ENCODE results near the gene RAPGEF5. TPM values are rescaled to one million over a fixed set of nuclear protein-coding genes. Genes with fewer than 3 reads are reported as not detected.

Gene RAPGEF5
- total RNA-seq, 2 experiments from 2014 or later = 0.42 to 0.63 TPM

DNA sequence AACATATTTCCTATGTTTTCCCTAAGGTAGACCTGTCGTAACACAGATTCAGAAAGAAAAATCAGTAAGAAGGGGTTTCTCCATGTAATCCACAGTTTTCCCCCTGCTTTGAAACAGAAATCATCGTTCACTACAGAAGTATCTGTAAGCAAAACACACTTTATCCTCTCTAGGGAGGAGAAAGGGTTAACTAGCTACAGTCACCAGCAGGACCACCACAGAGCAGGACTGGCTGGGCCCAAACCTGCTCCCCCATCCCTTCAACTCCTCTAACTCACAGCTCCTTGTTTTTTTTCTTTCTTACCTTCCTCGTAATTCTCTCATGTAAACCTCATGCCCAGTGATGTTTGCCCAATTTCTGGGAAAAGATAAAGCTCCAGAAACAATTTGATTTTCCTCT, 167.7 kb downstream of the RAPGEF5 start:
- Mint-ChIP-seq H3K36me3 (ENCODE audit: low read depth) (no peaks in the 10 kb centered on the region), H3K4me3 (no peak overlapping the region), H3K9me3 (ENCODE audit: insufficient read depth) (no peaks in the 10 kb centered on the region), H3K27me3 (ENCODE audit: low read depth) (peaks cover 7% of the 10 kb centered on the region), H3K4me1 (ENCODE audit: low read depth) (no peaks in the 10 kb centered on the region), H3K27ac (no peak overlapping the region)
- ChIA-PET POLR2A (no interaction called here), CTCF (no interaction called here)
- DNase-seq (no peak), ATAC-seq (no peak)

DNA sequence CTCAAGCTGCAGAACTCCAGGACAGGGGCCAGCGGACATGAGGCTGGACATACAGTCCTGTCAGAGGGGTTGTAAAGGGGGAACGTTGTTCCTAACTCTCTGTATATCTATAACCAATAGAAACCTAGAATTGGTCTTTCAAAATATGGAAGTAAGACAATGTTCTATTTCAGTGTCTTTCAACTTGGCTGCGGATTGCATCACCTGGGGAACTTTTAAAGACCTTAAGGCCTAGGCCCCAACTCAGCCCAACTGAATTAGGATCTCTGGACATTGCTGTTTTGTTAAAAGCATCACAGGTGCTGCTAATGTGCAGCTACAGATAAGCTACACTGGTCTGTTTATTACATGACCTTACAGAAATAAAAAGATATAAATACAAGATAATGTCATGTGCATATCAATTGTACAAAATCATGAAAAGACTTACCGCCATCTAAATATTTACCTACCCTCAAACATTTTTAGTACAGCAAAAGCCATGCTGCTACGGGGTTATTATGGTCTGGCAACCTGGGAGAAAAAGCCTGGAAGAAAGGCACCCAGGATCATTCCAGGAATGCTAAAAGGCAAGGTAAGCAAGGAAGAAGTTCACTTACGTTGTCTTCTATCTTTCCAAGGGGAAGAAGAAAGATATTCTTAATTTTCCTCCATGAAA, 169.1 kb downstream of the RAPGEF5 start:
- POLR2A ChIA-PET = no interaction called here
- H3K36me3 Mint-ChIP-seq (ENCODE audit: low read depth) = no peaks in the 10 kb centered on the region
- peaks cover 7% of the 10 kb centered on the region for H3K4me1 Mint-ChIP-seq (ENCODE audit: low read depth)
- CTCF ChIA-PET = no interaction called here
- DNase-seq = no peak
- H3K27ac Mint-ChIP-seq = no peak overlapping the region
- peaks cover 9% of the 10 kb centered on the region for H3K27me3 Mint-ChIP-seq (ENCODE audit: low read depth)
- no peak for ATAC-seq
- no peaks in the 10 kb centered on the region for H3K9me3 Mint-ChIP-seq (ENCODE audit: insufficient read depth)
- H3K4me3 Mint-ChIP-seq = no peak overlapping the region

DNA sequence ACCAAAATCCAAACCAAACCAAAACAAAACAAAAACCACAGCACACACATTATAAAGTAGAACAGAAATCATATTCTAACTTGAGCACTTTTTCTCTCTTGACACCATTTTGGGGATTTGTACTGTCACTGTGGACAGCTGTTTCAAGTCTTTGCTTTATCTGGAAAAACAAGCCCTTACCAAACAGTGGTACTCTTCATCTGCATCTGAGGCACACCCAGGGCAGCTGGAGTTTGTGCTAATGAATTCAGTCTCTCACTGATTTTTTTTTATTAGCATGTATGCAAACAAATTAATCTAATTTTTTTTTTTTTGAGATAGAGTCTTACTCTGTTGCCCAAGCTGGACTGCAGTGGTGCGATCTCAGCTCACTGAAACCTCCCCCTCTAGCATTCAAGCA, 171.4 kb downstream of the RAPGEF5 start:
- Mint-ChIP-seq H3K9me3 (ENCODE audit: insufficient read depth) (no peaks in the 10 kb centered on the region), H3K27ac (no peak overlapping the region), H3K4me1 (ENCODE audit: low read depth) (peaks cover 13% of the 10 kb centered on the region), H3K36me3 (ENCODE audit: low read depth) (no peaks in the 10 kb centered on the region), H3K27me3 (ENCODE audit: low read depth) (peaks cover 19% of the 10 kb centered on the region), H3K4me3 (no peak overlapping the region)
- POLR2A ChIA-PET = no interaction called here
- DNase-seq = no peak
- ATAC-seq = no peak
- CTCF ChIA-PET = interaction anchor here (0.6 kb wide), 1 partner anchor 421 kb away, joined by 3 read pairs; no protein-coding TSS in a partner anchor

DNA sequence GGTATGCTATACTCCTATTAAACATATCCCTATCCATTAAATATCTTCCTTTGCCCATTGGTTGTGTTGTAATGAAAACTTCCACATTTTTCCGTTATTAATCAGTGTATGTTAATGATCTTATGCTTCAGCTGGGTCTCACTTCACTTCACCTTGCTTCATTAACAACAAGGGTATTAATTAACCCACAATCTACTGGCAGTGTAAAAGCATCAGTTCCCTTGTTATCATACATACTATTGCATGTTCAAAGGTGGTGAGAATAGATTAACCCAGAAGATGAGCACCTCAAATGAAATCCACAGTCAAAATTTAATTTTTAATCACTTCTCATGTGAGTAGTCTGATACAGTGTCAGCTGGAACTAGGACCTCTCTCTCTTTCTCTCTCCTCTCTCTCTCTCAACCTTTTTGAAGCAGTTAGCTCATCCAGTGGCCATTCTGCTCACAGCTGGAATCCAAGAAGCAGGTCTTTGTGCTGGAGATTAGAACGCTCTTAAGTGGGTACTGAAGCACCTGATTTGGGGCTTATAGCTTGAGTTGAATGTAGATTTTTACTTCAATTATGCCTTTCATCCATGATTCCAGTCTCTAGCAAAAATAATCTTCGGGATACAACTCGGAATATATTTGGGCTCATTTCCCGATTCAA, 172.3 kb downstream of the RAPGEF5 start:
- POLR2A ChIA-PET = no interaction called here
- no peak for DNase-seq
- CTCF ChIA-PET = no interaction called here
- Mint-ChIP-seq H3K27me3 (ENCODE audit: low read depth) (peaks cover 26% of the 10 kb centered on the region), H3K4me1 (ENCODE audit: low read depth) (peaks cover 13% of the 10 kb centered on the region), H3K9me3 (ENCODE audit: insufficient read depth) (no peaks in the 10 kb centered on the region), H3K27ac (no peak overlapping the region), H3K36me3 (ENCODE audit: low read depth) (no peaks in the 10 kb centered on the region), H3K4me3 (no peak overlapping the region)
- ATAC-seq = no peak

DNA sequence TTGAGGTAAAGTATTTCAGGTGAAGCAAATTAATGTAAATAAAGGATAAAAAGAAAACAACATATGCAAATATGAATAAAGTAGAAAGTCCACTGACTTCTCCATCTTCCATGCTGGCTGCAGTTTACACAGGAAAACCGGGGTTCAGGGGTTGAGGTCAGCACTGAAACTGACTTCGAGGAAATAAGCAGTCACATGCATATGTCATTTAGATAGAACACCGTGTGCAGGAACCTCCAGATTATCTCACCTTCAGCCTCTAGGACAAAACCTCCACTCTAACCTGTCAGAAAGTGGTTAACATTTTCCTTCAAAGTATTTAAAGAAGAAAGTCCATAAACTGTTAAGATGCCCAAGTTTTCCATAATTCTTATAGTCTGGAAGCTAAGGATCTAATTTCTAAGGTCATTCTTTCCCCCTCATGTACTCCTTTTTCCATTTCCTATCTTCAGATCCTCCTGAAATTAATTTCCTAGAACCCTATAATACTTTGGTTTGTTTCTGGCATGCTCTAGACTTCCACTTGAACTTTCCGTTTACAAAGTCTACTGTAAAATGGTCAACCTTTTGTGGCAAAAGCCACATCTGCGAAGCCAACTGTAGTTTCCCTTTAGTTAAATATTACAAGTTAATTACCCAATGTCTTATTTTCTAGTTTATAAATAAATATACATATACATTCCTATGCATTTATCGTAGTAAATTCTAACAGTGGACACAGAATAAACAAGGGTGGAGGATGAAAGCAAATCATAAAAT, 173.3 kb downstream of the RAPGEF5 start:
- H3K27ac Mint-ChIP-seq = no peak overlapping the region
- no peaks in the 10 kb centered on the region for H3K9me3 Mint-ChIP-seq (ENCODE audit: insufficient read depth)
- CTCF ChIA-PET = no interaction called here
- peaks cover 31% of the 10 kb centered on the region for H3K27me3 Mint-ChIP-seq (ENCODE audit: low read depth)
- H3K4me3 Mint-ChIP-seq = no peak overlapping the region
- H3K4me1 Mint-ChIP-seq (ENCODE audit: low read depth) = peaks cover 13% of the 10 kb centered on the region
- ATAC-seq (no peak), DNase-seq (no peak)
- no peaks in the 10 kb centered on the region for H3K36me3 Mint-ChIP-seq (ENCODE audit: low read depth)
- POLR2A ChIA-PET = no interaction called here

DNA sequence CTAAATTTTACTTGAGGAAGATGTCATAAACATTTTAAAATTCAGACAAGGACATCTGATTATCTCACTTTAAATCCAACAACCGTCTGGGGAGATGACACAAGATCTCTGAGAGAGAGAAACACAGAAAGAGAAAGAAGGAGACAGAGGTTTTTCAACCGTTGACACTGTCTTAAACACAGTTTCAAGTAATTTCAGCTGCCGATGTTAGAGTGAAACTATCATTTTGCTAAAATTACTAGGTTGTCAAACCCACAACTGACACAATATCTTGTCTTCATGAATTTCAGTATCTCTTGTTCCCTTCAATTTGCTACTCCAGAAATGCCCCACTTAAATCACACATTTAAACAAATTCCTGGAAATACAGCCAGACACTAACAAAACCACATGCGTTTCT, 174.8 kb downstream of the RAPGEF5 start:
- Mint-ChIP-seq H3K9me3 (ENCODE audit: insufficient read depth) (no peaks in the 10 kb centered on the region), H3K4me3 (peak overlapping the region; percentile 31), H3K4me1 (ENCODE audit: low read depth) (peaks cover 13% of the 10 kb centered on the region), H3K27me3 (ENCODE audit: low read depth) (peaks cover 39% of the 10 kb centered on the region), H3K27ac (no peak overlapping the region), H3K36me3 (ENCODE audit: low read depth) (no peaks in the 10 kb centered on the region)
- ChIA-PET CTCF (interaction anchor here (1.3 kb wide), 1 partner anchor 12 kb away, joined by 3 read pairs; no protein-coding TSS in a partner anchor), POLR2A (no interaction called here)
- ATAC-seq (no peak), DNase-seq (no peak)

DNA sequence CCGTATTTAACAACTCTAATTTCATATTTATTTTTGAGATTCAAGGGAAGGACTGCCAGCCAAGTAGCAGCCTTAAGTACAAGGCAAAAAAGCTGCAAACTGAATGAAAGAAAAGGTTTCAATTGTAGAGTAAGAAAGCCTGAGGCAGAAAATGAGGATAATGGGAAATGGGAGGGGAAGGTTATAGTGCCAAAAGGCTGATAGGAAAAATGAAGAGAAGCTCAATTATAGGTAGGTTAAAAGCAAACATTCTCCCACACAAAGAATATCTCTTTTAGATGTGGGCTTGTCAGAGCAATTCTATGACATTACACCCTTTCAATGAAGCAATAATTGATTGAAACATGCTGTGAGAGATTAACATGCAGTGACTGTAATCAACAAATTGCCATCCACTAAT, 175.3 kb downstream of the RAPGEF5 start:
- no peaks in the 10 kb centered on the region for H3K9me3 Mint-ChIP-seq (ENCODE audit: insufficient read depth)
- no peaks in the 10 kb centered on the region for H3K36me3 Mint-ChIP-seq (ENCODE audit: low read depth)
- no peak for DNase-seq
- ATAC-seq = no peak
- POLR2A ChIA-PET = no interaction called here
- peaks cover 42% of the 10 kb centered on the region for H3K27me3 Mint-ChIP-seq (ENCODE audit: low read depth)
- no peak overlapping the region for H3K4me3 Mint-ChIP-seq
- H3K27ac Mint-ChIP-seq = no peak overlapping the region
- CTCF ChIA-PET = interaction anchor here (1.3 kb wide), 1 partner anchor 11 kb away, joined by 3 read pairs; no protein-coding TSS in a partner anchor
- peaks cover 13% of the 10 kb centered on the region for H3K4me1 Mint-ChIP-seq (ENCODE audit: low read depth)

DNA sequence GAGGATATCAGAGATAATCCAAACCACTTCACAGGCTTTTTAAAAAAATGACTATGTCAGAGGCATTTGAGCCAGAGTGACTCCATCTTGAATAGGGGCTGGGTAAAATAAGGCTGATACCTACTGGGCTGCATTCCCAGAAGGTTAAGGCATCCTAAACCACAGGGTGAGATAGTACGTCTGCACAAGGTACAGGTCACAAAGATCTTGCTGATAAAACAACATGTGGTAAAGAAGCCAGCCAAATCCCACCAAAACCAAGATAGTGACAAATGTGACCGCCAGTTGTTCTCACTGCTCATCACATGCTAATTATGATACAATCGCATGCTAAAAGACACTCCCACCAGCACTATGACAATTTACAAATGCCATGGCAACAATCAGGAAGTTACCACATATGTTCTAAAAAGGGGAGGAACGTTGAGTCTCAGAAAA, 177.5 kb downstream of the RAPGEF5 start:
- ChIA-PET CTCF (interaction anchor here (1.5 kb wide), 1 partner anchor 311 kb away, joined by 3 read pairs; no protein-coding TSS in a partner anchor), POLR2A (no interaction called here)
- Mint-ChIP-seq H3K27ac (no peak overlapping the region), H3K4me1 (ENCODE audit: low read depth) (peaks cover 18% of the 10 kb centered on the region), H3K36me3 (ENCODE audit: low read depth) (no peaks in the 10 kb centered on the region), H3K27me3 (ENCODE audit: low read depth) (peaks cover 41% of the 10 kb centered on the region), H3K9me3 (ENCODE audit: insufficient read depth) (no peaks in the 10 kb centered on the region), H3K4me3 (no peak overlapping the region)
- ATAC-seq (no peak), DNase-seq (no peak)

DNA sequence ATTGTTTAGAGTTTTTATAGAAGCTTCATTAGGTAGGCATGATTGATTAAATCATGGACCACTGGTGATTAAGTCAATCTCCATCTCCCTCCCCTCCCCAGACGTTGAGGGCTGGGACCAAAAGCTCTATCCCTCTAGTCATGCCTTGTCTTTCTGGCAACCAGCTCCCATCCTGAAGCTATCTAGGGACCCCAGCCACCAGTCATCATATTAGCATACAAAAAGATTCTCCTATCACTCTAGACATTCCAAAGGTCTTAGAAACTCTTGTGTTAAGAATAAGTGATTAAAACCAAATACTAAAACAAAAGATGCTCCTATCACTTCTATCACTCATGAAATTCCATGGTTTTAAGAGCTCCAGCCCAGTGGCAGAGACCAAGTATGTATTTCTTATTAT, 178.2 kb downstream of the RAPGEF5 start:
- POLR2A ChIA-PET = no interaction called here
- DNase-seq = no peak
- CTCF ChIA-PET = interaction anchor here (1.5 kb wide), 1 partner anchor 312 kb away, joined by 3 read pairs; no protein-coding TSS in a partner anchor
- peaks cover 40% of the 10 kb centered on the region for H3K27me3 Mint-ChIP-seq (ENCODE audit: low read depth)
- H3K9me3 Mint-ChIP-seq (ENCODE audit: insufficient read depth) = no peaks in the 10 kb centered on the region
- H3K4me3 Mint-ChIP-seq = no peak overlapping the region
- ATAC-seq = no peak
- no peak overlapping the region for H3K27ac Mint-ChIP-seq
- H3K4me1 Mint-ChIP-seq (ENCODE audit: low read depth) = peaks cover 23% of the 10 kb centered on the region
- no peaks in the 10 kb centered on the region for H3K36me3 Mint-ChIP-seq (ENCODE audit: low read depth)

DNA sequence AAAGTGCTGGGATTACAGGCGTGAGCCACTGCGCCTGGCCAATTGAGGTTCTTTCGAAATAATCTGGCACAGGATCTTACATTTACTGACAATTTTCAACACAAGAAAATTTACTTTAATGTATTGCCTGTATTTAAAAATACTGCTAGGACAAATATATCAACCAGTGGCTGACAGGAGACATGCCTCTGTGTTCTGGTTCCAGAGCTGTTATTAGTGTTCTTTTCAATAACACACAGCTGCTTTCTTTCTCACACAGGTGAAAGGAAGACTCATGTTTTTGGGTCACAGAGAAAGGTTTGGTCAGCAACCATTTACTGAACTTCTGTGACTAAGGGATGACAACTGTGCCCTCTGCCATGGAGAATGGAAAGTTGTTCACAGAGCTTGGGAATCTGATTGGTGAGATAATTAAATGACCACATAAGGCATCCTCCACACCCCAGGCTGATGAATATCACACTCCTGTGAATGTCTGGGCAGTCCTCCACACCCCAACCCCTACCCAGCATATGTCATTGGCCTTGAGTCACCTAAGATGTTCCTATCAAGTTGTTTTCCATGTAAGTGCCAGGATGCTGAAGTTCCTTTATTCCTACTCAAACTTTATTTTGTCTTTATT, 180.1 kb downstream of the RAPGEF5 start:
- H3K4me1 Mint-ChIP-seq (ENCODE audit: low read depth) = peaks cover 18% of the 10 kb centered on the region
- DNase-seq (no peak), ATAC-seq (no peak)
- no peak overlapping the region for H3K4me3 Mint-ChIP-seq
- H3K9me3 Mint-ChIP-seq (ENCODE audit: insufficient read depth) = no peaks in the 10 kb centered on the region
- H3K36me3 Mint-ChIP-seq (ENCODE audit: low read depth) = no peaks in the 10 kb centered on the region
- peaks cover 36% of the 10 kb centered on the region for H3K27me3 Mint-ChIP-seq (ENCODE audit: low read depth)
- POLR2A ChIA-PET = no interaction called here
- H3K27ac Mint-ChIP-seq = no peak overlapping the region
- CTCF ChIA-PET = no interaction called here

DNA sequence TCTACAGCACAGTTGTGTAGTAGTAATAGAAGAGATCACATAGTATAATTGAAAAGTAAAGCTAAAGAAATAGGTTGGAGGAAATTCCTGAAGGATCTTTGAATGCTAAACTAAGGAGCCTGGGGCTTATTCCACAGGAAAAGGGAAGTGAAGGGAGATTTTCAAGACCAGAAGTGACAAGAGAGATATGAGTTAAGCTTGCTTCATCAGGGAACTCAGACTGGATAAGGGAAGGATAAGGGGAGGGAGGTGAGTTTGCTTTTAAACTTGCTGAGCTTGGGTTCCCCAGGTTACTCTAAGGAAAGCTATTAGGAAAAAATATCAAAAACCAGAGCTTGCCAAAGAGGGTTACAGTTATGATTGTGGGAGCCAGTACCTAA, 182.4 kb downstream of the RAPGEF5 start:
- CTCF ChIA-PET = interaction anchor here (1.0 kb wide), 1 partner anchor 315 kb away, joined by 4 read pairs; no protein-coding TSS in a partner anchor
- ATAC-seq (peak; percentile 22), DNase-seq (no peak)
- Mint-ChIP-seq H3K36me3 (ENCODE audit: low read depth) (no peaks in the 10 kb centered on the region), H3K4me1 (ENCODE audit: low read depth) (peaks cover 17% of the 10 kb centered on the region), H3K4me3 (peak overlapping the region; percentile 0), H3K27ac (no peak overlapping the region), H3K9me3 (ENCODE audit: insufficient read depth) (no peaks in the 10 kb centered on the region), H3K27me3 (ENCODE audit: low read depth) (peaks cover 22% of the 10 kb centered on the region)
- POLR2A ChIA-PET = no interaction called here
